Mammary epithelial cell (primary cell): ENCODE data around the gene NBAS.

ENCODE experiments used
- CTCF ChIP-seq, 2 donors: IDR thresholded peaks in 1 of 2; conservative IDR thresholded peaks in 1 of 2; 2 replicates each; pipeline ENCODE4 v1.5.1; 2011 to 2012; ENCODE audit warnings: inconsistent platforms in 2 of 2, low read length in 2 of 2, mild to moderate bottlenecking in 2 of 2, control low read depth in 1 of 2, low read depth in 1 of 2; ENCODE audit not compliant: insufficient read depth in 1 of 2; ENCODE audit errors: extremely low read depth in 1 of 2
- EZH2 ChIP-seq: IDR thresholded peaks from 2 replicates; pipeline ENCODE4 v1.6.1; 2012; ENCODE audit warnings: low read length, inconsistent platforms, borderline replicate concordance

DNA sequence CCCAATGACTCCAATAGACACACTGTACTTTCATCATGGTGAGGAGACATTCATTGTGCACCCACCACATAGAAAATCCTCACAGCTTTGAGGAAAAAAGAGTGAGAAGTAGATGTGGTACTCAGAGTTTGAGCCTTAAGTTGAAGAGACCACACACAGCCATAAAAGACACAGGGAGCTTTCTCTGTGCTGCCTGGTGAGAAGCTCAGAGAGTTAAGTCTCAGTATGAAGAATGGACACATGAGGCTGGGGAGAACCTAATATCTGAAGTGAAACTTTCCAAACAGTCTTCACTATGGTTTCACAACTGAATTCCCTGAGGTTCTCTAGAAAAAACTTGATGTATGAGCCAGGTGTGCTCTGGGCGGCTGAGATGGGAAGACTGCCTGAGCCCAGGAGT lies 237.9 kb downstream of the NBAS start:
- TF ChIP-seq EZH2, result no peak
- no peak for TF ChIP-seq CTCF (conservative IDR thresholded peaks at IDR 0.05 in 1 of 2, IDR thresholded peaks at IDR 0.05 in 1 of 2; ENCODE audit: extremely low read depth in 1 of 2, insufficient read depth in 1 of 2, low read depth in 1 of 2, low read length in 2 of 2)
